Left ventricle myocardium inferior (tissue), 1 donor: ENCODE measurements around the gene RNLS. TPM values are rescaled to one million over a fixed set of nuclear protein-coding genes. Genes with fewer than 3 reads are reported as not detected.
A peak's percentile ranks its signal among the peaks of the same experiment; 100 is the strongest.

Experiments
- DNase-seq: peaks from one replicate; pipeline ENCODE4 v3.0.0-alpha.2; 2020
- H3K27ac ChIP-seq: fragments of 200-600 bp; replicated peaks from 2 replicates; pipeline ENCODE4 v1.8.0; 2021
- H3K27me3 ChIP-seq: fragments of 200-600 bp; 2 replicates; pipeline ENCODE4 v1.8.0; 2021; ENCODE audit warnings: low read depth
- H3K36me3 ChIP-seq: fragments of 200-600 bp; 2 replicates; pipeline ENCODE4 v1.8.0; 2021
- H3K4me1 ChIP-seq: fragments of 200-600 bp; 2 replicates; pipeline ENCODE4 v1.8.0; 2021
- H3K4me3 ChIP-seq: fragments of 200-600 bp; 2 replicates; pipeline ENCODE4 v1.8.0; 2021; ENCODE audit warnings: mild to moderate bottlenecking, moderate library complexity
- H3K9me3 ChIP-seq: fragments of 200-600 bp; replicated peaks from 2 replicates; pipeline ENCODE4 v1.8.0; 2021
- CTCF ChIP-seq: fragments of 200-600 bp; IDR thresholded peaks from 2 replicates; pipeline ENCODE4 v1.8.0; 2021; ENCODE audit warnings: antibody characterized with exemption, mild to moderate bottlenecking, borderline replicate concordance
- intact Hi-C: fragments of 100-400 bp; cut with micrococcal nuclease; formaldehyde crosslinking; loops from one replicate; pipeline ENCODE4 v1.11.0; 2022
- total RNA-seq: library from RNA; stranded (reverse); fragmentation: NEBNext Ultra II Directional; extraction: Animal tissue kit (Norgen Biotek cat#: 25700); gene quantifications from one replicate; pipeline ENCODE4 v1.2.1, GENCODE V29; 2021
- donor health status: DM: no; HTN: yes; CAD: no; lungs with severe emphysema.

Gene RNLS
- total RNA-seq, 1 donor from 2014 or later, result 14.3 TPM

DNA sequence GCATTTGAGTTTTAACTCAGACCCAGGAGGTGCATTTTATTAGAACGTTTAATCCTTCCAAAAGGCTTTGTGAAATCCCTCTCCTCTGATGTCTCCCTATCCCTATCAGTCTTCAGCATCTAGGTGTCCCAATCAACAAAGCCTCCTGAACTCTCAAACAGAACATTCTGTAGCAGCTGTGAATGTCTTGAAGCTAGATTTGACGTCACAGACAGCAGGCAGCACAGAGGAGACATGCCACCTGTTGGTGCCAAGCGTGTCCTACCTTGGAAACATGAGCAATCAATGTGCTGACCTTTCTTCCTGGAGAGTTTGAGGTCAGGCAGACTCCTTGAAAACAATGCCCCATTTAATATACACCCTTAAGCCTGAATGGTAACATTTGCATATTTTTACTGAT is 125.5 kb downstream of the RNLS start:
- Histone ChIP-seq H3K9me3 (no peaks in the 10 kb centered on the region), H3K36me3 (no peaks in the 10 kb centered on the region), H3K27me3 (no peaks in the 10 kb centered on the region), H3K4me1 (no peaks in the 10 kb centered on the region), H3K27ac (no peak overlapping the region), H3K4me3 (no peak overlapping the region)
- no peak for TF ChIP-seq CTCF
- no peak for DNase-seq
- intact Hi-C loops, result no loop called here

DNA sequence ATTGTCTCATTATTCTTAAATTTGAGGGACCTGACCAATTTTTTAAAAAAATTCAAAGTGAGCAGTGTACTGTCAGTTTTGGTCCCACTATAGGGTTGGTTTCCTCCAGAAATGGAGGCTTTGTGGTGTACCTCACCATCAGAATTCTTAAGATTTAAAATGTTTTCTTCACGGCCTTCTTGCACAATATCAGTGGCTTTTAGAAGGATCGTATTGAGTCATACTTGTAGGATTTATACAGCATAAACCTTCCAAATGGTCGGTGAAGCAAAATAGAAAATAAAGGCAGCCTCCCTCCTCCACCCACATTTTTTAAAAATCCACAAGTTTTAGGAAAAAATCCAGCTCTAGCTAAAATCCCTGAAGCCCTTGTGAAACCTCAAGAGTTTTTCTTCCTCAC is 126.4 kb downstream of the RNLS start:
- Histone ChIP-seq H3K9me3 (no peaks in the 10 kb centered on the region), H3K27ac (peak overlapping the region; percentile 51), H3K36me3 (no peaks in the 10 kb centered on the region), H3K27me3 (no peaks in the 10 kb centered on the region), H3K4me3 (no peak overlapping the region), H3K4me1 (no peaks in the 10 kb centered on the region)
- intact Hi-C loops, result no loop called here
- no peak for DNase-seq
- TF ChIP-seq CTCF, result no peak

- Histone ChIP-seq H3K4me3 (no peak overlapping the region), H3K9me3 (no peaks in the 10 kb centered on the region), H3K4me1 (no peaks in the 10 kb centered on the region), H3K36me3 (no peaks in the 10 kb centered on the region), H3K27me3 (no peaks in the 10 kb centered on the region), H3K27ac (peak overlapping the region; percentile 51)
- intact Hi-C loops, result no loop called here
- no peak for TF ChIP-seq CTCF
- no peak for DNase-seq
Measured at GRCh38 chr10:88455831-88456230, 127.3 kb downstream of the RNLS start.

DNA sequence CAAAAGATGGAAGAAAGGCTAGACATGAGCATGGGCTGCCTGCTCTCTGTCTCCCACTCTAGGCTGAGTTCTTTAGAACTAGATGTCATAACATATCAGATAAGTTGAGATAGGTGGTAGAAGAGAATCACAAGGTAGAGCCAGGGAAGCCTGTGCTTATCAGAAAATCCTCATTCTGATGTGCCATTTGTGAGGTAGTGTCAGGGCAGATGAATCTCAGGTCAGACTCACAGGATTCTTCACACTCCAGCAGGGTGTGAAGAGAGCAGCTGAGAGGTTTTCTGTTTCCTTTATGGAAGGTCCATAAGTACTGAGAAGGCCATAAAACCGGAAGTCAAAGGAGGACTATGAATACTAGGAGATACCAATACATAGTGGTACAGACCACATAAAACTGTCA is 132.9 kb downstream of the RNLS start:
- H3K36me3 ChIP-seq, result no peaks in the 10 kb centered on the region
- DNase-seq, result no peak
- intact Hi-C loops, result no loop called here
- H3K4me3 ChIP-seq, result no peak overlapping the region
- no peak for TF ChIP-seq CTCF
- H3K9me3 ChIP-seq, result no peaks in the 10 kb centered on the region
- H3K27ac ChIP-seq, result no peak overlapping the region
- no peaks in the 10 kb centered on the region for H3K27me3 ChIP-seq
- no peaks in the 10 kb centered on the region for H3K4me1 ChIP-seq

DNA sequence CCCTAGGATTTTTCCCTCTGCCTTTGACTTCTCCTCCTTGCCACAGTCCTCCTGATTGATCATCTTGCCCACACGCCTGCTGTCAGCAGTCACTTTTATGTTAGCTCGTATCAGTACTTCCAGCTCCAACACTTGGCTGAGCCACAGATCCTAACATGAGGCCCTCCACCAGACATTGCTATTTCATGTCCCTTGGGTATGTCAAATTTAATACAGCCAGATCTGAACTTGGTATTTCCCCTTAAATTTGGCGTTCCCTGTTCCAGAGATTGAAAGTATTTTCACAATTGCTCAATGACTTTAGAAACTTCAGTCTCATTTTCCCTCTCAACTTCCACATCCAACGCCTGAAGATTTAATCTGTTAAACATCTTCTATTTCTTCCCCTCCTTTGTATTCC is 140.4 kb downstream of the RNLS start:
- H3K9me3 ChIP-seq, result peaks cover 6% of the 10 kb centered on the region
- no peak for DNase-seq
- peaks cover 7% of the 10 kb centered on the region for H3K4me1 ChIP-seq
- no peak overlapping the region for H3K4me3 ChIP-seq
- intact Hi-C loops, result no loop called here
- H3K36me3 ChIP-seq, result no peaks in the 10 kb centered on the region
- no peak overlapping the region for H3K27ac ChIP-seq
- TF ChIP-seq CTCF, result no peak
- H3K27me3 ChIP-seq, result no peaks in the 10 kb centered on the region

DNA sequence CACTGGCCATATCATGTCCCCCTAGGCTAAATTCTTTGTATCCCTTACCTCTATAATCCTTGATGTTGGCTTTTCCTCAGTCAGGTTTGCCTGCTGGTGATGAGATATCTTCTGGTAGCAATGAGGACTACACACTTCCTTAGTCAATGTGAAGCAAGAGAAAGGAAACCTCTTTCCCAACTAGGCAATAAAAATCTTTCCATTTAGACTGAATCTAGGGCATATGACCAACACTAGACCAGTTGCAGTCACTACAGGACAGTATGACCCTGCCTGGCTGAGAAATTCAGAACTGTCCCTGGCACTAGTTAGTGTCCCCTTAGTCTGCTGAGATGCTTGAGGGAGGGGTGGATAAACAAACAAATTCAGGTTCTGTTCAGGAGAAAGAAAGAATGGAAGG is 142.6 kb downstream of the RNLS start:
- Histone ChIP-seq H3K4me1 (peaks cover 7% of the 10 kb centered on the region), H3K4me3 (no peak overlapping the region), H3K36me3 (no peaks in the 10 kb centered on the region), H3K9me3 (peaks cover 6% of the 10 kb centered on the region), H3K27ac (no peak overlapping the region), H3K27me3 (no peaks in the 10 kb centered on the region)
- DNase-seq, result no peak
- TF ChIP-seq CTCF, result no peak
- intact Hi-C loops, result no loop called here
